Ishikawa (cell line): Measurements from ENCODE around the gene COG7.

Experiments used
- CEBPB ChIP-seq: IDR thresholded peaks from 2 replicates; pipeline ENCODE4 v1.6.1; 2012
- CREB1 ChIP-seq: IDR thresholded peaks from 2 replicates; pipeline ENCODE4 v1.6.1; 2012; ENCODE audit warnings: low read depth
- EGR1 ChIP-seq: IDR thresholded peaks from 2 replicates; pipeline ENCODE4 v1.6.1; 2012
- EP300 ChIP-seq: IDR thresholded peaks from 2 replicates; pipeline ENCODE4 v1.6.1; 2012; ENCODE audit warnings: borderline replicate concordance
- FOXM1 ChIP-seq: IDR thresholded peaks from 2 replicates; pipeline ENCODE4 v1.6.1; 2012; ENCODE audit warnings: low read depth, borderline replicate concordance
- MAX ChIP-seq: IDR thresholded peaks from 2 replicates; pipeline ENCODE4 v1.6.1; 2012
- NFIC ChIP-seq: IDR thresholded peaks from 2 replicates; pipeline ENCODE4 v1.6.1; 2012
- RAD21 ChIP-seq: IDR thresholded peaks from 2 replicates; pipeline ENCODE4 v1.6.1; 2012; ENCODE audit warnings: low read depth
- REST ChIP-seq: IDR thresholded peaks from 2 replicates; pipeline ENCODE4 v1.6.1; 2012; ENCODE audit warnings: low read depth, mild to moderate bottlenecking
- TAF1 ChIP-seq: IDR thresholded peaks from 2 replicates; pipeline ENCODE4 v1.6.1; 2012; ENCODE audit warnings: low read depth, mild to moderate bottlenecking
- TCF12 ChIP-seq: IDR thresholded peaks from 2 replicates; pipeline ENCODE4 v1.6.1; 2012; ENCODE audit warnings: low read depth
- TEAD4 ChIP-seq: IDR thresholded peaks from 2 replicates; pipeline ENCODE4 v1.6.1; 2012
- YY1 ChIP-seq: IDR thresholded peaks from 2 replicates; pipeline ENCODE4 v1.6.1; 2012; ENCODE audit warnings: low read depth
- ZBTB7A ChIP-seq: IDR thresholded peaks from 2 replicates; pipeline ENCODE4 v1.6.1; 2012; ENCODE audit warnings: low read depth
- TF ChIP-seq, protein P1 (sequence below): IDR thresholded peaks from 2 replicates; pipeline ENCODE4 v1.6.1; 2012

COG7 gene

DNA sequence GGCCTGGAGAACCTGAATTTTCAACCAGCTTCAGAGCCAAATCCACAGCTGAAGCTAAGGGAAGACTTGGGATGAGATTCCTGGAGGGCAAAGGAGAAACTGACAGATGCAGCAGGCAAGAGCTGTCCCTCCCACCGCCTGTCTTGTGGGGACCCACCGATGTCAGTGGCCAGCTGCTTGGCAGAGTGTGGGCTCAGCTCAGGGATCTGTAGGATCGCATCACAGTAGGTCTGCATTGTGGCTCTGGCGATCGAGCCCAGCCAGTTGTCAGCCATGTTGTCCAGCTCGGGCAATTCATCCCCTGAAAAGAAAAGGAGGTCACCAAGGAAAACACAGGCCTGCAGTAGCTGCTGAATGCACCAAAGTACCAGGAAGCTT is 60.8 kb downstream of the COG7 start:
- TF ChIP-seq, protein P1, sequence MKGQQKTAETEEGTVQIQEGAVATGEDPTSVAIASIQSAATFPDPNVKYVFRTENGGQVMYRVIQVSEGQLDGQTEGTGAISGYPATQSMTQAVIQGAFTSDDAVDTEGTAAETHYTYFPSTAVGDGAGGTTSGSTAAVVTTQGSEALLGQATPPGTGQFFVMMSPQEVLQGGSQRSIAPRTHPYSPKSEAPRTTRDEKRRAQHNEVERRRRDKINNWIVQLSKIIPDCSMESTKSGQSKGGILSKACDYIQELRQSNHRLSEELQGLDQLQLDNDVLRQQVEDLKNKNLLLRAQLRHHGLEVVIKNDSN = no peak
- TF ChIP-seq NFIC (no peak), RAD21 (no peak), EP300 (no peak), CEBPB (no peak)

DNA sequence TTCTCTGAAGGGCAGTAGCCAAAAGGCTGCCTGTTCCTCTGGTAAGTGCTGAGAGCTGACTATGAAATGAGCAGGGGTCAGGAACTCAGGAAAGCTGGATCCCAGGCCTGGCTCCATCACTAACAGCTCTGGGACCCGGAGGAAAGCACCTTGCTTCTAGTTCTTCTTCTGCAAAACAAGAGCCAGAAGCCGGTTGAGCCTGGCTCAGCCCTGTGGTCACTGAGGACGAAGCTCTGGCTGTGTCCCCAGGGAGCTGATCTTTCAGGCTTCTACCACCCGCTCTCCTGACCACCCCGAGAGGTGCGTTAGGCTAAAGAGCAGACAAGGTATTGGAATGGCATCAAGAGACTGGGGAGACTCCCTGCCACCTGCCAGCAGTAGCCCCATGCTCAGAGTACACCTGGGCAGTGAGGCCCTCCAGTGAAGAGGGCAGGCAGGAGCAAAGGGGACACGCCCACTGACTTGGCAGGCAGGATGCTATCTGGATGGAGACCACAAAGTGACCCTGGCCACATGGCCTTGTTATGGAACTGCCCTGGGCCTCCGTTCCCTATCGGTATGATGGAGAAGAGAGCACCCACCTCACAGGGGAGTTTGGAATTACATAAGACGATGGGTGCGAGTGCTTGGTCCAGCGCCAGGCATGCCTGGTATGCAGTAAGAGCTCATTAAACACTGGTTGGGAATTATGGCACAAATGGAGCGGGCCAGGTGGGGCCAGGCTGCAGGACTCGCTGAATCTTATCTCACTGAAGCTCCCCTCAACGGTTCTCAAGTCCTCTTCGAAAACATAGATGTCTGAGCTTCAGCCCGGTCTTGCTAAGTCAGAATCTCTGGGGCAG is 61.4 kb downstream of the COG7 start:
- TF ChIP-seq YY1 (no peak), EP300 (no peak), TAF1 (no peak), EGR1 (no peak), TEAD4 (no peak), NFIC (no peak), MAX (no peak), FOXM1 (no peak), REST (no peak), TCF12 (no peak), CEBPB (no peak), CREB1 (no peak)
- TF ChIP-seq, protein P1 = no peak

DNA sequence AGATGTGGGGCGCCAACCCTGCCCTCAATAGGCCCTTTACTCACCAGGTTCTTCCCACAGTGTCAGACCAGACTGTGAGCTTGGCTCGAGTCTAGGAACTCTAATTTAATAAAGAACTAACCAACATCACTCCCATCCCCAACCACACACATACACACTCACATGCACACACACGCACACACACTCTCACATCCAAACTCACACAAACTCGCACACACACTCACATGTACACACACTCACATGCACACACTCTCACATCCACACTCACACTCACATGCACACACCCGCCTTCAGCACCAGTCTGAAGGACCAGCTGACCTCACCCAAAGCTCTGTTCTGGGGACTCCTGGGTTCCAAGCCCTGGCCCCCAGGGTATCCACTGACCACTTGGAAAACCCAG is 63.8 kb downstream of the COG7 start:
- TF ChIP-seq, protein P1 = no peak
- TF ChIP-seq YY1 (no peak), RAD21 (no peak), EGR1 (no peak), TAF1 (no peak), TCF12 (no peak), REST (no peak), FOXM1 (no peak), MAX (no peak), CEBPB (no peak), ZBTB7A (no peak)

DNA sequence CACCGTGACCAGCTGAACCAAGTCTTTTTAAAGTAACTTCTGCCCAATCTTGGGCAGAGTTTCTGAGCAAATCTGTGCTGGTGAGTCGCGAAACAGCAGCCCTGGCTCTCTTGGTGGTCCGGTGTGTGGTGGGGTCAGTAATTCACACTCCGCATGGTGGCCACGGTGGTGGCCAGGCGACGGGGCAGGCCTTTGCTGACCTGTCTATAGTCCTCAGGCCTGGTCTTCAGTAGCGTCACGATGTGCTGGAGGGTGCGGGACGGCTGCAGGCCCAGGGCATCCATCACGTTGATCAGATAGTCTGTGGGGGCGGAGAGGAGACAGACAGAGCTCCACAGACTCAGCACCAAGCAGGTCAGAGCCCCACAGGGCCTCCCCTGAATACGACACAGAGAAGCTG is 64.2 kb downstream of the COG7 start:
- TF ChIP-seq TEAD4 (no peak), CEBPB (no peak), ZBTB7A (no peak), REST (no peak), TCF12 (no peak), NFIC (no peak), TAF1 (no peak), RAD21 (no peak)
- TF ChIP-seq, protein P1 = no peak
